OCI-LY3 (cell line): Measurements from ENCODE around the gene AAMP.

Experiments used
- EZH2phosphoT487 ChIP-seq: fragments of 200-600 bp; shearing (Covaris generic); IDR thresholded peaks from 2 replicates; pipeline ENCODE4 v1.6.1; 2018; ENCODE audit warnings: antibody characterized with exemption, mixed run types, low read depth
- TF ChIP-seq, protein P1 (sequence below): fragments of 200-600, 300-600 bp; sonication (generic); IDR thresholded peaks from 2 replicates; pipeline ENCODE4 v1.5.1; 2014; ENCODE audit warnings: antibody characterized with exemption, low read length, low read depth

DNA sequence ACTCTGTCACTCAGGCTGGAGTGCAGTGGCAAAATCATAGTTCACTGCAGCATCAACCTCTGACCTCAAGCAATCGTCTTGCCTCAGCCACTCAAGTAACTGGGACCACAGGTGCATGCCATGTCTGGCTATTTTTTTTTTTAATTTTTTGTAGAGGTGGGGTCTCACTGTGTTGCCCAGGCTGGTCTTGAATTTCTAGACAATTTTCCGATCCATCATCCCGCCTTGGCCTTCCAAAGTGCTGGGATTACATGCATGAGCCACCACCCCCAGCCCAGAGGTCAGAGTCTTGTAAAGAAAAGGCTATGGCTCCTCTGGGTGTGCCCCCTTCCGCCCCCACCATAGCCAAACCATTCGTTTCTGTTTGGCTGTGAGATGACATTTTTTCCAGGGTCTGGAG lies 35.4 kb upstream of the AAMP start:
- TF ChIP-seq, protein P1, sequence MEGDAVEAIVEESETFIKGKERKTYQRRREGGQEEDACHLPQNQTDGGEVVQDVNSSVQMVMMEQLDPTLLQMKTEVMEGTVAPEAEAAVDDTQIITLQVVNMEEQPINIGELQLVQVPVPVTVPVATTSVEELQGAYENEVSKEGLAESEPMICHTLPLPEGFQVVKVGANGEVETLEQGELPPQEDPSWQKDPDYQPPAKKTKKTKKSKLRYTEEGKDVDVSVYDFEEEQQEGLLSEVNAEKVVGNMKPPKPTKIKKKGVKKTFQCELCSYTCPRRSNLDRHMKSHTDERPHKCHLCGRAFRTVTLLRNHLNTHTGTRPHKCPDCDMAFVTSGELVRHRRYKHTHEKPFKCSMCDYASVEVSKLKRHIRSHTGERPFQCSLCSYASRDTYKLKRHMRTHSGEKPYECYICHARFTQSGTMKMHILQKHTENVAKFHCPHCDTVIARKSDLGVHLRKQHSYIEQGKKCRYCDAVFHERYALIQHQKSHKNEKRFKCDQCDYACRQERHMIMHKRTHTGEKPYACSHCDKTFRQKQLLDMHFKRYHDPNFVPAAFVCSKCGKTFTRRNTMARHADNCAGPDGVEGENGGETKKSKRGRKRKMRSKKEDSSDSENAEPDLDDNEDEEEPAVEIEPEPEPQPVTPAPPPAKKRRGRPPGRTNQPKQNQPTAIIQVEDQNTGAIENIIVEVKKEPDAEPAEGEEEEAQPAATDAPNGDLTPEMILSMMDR: no peak
- no peak for TF ChIP-seq EZH2phosphoT487
